Peyer's patch (tissue), 4 donors: ENCODE results near the gene DCDC2.

Experiments used
- POLR2A ChIP-seq, 2 donors: fragments of 450-650 bp; IDR thresholded peaks; one replicate each; pipeline ENCODE4 v1.5.1; 2017; ENCODE audit warnings: antibody characterized with exemption in 2 of 2, mild to moderate bottlenecking in 2 of 2, moderate library complexity in 2 of 2
- TF ChIP-seq, protein P1 (sequence below), 6 experiments: fragments of 450-650 bp in 4 of 6; fragments of 200-600 bp in 2 of 6; sonication (generic) in 1 of 6; IDR thresholded peaks; one replicate each; pipeline ENCODE4 v1.5.1; 2017 to 2019; ENCODE audit warnings: antibody characterized with exemption in 6 of 6, mild to moderate bottlenecking in 3 of 6, moderate library complexity in 1 of 6

DNA sequence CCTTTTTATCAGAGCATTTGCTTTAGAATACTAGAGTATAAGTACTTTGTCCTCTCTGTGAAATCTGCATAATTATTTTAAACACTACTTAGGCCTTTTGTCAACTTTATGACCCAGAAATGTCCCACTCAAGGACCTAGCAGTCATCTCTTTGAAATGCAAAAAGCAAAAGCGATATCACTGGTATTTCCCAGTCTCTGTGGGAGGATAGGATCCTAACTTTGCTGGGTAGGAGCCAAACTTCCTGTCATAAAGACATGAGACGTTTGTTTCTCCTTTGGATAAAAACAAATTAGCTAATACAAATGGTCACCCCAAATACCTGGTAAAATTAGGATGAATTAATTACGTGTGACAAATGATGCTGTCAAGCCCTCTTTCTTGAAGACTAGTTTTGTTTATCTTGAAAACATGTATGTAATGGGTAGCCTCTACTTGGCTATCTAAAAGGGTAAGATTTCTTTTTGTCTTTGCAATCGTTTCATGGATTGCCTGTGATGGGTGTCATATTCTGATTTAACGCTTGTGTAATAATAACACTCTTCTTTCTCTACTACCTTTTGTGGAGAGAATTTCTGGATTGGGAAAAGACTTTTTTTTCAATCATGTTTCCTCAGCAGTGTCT lies 36.2 kb downstream of the DCDC2 start:
- TF ChIP-seq, protein P1, sequence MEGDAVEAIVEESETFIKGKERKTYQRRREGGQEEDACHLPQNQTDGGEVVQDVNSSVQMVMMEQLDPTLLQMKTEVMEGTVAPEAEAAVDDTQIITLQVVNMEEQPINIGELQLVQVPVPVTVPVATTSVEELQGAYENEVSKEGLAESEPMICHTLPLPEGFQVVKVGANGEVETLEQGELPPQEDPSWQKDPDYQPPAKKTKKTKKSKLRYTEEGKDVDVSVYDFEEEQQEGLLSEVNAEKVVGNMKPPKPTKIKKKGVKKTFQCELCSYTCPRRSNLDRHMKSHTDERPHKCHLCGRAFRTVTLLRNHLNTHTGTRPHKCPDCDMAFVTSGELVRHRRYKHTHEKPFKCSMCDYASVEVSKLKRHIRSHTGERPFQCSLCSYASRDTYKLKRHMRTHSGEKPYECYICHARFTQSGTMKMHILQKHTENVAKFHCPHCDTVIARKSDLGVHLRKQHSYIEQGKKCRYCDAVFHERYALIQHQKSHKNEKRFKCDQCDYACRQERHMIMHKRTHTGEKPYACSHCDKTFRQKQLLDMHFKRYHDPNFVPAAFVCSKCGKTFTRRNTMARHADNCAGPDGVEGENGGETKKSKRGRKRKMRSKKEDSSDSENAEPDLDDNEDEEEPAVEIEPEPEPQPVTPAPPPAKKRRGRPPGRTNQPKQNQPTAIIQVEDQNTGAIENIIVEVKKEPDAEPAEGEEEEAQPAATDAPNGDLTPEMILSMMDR (IDR thresholded peaks at IDR 0.05) = no peak
- TF ChIP-seq POLR2A (IDR thresholded peaks at IDR 0.05) = no peak
